HG03196 (cell line): ENCODE results near the gene DRGX.

ENCODE experiments used
- ATAC-seq: cut with Tn5 transposase; IDR thresholded peaks from one replicate; pipeline ENCODE4 v1.9.1; 2021; ENCODE audit not compliant: unreplicated experiment

Gene DRGX

DNA sequence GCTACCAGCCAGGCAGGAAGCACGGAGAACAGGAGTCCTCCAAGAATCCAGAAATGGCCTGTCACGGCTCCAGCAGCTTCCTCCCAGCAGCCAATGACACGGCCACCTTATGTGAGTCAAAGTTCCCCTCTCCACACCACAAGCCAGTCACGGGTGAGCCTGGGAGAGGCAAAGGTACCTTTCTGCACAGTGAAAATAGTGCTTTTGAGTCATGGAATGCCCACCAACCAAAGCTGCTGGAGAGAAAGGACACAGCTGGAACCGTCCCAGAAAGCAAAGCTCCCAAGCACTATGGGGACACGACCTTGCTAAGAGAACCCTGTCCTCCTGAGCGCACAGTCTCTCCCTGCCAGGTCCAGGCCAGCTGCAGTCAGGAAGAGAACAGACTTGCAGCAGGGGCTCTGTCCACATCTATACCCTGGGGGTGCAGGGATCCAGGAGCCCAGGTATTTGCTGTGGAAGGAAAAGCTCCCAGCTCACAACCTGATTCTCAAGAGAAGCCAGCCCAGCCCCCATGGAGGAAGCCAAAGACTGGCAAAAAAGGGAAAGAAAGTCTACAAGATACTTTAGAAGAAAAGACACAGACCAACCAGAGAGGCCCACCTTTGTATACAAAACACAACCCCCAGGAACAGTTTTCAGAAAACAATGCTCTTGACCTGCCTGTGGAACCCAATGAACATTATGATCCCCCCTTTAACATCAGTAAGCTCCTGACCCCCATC, 72.6 kb downstream of the DRGX start:
- ATAC-seq, result no peak

DNA sequence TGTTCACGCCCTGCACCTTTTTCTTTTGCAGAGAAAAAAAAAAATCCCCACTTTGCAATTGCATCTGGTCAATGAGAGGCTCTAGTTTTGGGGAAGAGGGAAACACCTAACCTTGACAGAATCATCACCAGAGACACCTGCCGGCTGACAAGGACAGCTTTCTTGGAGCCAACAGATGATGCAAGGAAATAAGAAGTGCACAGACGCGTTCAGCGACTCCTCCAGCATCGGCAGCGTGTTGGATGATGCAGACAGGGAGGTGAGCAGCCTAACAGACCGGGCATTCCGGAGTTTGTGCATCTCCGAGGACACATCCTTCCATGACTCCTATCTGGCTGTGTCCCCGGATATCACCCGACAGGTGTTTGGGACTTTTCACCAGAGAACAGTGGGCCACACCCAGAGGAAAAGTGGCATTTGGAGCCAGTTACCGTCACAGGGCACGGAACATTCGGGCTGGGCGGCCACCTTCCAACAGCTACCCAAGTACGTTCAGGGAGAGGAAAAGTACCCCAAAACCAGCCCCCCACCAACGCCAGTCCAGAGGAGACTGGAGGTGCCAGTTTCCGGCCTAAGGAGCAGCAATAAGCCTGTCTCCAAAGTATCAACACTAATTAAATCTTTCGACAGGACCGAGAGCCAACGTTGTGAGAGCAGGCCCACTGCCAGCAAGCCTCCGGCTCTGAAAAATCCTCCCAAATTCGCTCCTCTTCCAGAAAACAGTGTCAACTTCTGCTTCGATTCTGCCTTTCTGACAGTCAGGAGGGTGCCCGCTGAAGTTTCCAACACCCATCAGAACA, 73.3 kb downstream of the DRGX start:
- ATAC-seq, result no peak

DNA sequence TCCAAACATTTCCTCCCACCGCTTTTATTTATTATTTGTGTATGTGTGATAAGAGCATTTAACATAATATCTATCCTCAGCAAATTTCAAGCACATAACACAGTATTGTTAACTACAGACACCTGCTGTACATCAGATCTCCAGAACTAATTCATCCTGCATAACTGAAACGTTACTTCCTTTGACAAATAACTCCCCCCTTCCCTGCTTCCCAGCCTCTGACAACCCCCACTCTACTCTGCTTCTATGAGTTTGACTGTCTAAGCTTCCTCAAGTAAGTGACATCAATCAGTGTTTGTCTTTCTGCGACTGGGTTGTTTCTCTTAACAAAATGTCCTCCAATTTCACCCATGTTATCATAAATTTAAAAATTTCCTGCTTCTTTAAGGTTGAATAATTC, 74.9 kb downstream of the DRGX start:
- ATAC-seq, result no peak

DNA sequence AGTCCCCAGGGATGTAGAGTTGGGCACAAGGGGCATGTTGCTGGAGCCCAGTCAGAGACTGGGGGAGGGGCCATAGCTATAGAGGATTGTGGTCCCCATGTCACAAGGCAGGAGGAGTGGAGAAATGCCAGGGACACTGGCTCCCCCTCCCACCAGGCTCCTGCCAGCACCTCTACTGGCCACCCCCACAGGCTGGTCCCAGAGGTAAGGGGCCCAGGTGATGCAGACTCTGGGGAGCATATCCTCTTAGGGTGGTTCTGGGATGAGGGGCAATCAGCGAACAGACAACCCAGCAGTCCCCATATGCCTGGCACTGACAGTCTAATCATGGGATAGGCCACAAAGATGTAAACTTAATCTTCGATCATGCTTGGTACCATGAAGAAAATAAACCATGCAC, 75.7 kb downstream of the DRGX start:
- no peak for ATAC-seq

DNA sequence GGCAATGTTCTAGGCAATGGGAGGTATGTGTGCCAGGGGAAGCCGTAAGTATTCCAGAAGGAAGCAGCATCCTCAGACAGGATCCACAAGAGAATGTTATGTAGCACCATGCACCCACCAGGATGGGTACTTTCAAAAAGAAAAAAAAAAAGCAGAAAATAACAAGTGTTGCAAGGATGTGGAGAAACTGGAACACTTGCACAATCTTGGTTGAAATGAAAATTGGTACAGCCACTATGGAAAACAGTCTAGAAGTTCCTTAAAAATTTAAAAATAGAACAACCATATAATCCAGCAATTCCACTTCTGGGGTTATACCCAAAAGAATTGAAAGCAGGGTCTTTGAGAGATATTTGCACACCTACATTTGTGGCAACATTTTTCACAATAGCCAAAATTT, 76.7 kb downstream of the DRGX start:
- no peak for ATAC-seq

DNA sequence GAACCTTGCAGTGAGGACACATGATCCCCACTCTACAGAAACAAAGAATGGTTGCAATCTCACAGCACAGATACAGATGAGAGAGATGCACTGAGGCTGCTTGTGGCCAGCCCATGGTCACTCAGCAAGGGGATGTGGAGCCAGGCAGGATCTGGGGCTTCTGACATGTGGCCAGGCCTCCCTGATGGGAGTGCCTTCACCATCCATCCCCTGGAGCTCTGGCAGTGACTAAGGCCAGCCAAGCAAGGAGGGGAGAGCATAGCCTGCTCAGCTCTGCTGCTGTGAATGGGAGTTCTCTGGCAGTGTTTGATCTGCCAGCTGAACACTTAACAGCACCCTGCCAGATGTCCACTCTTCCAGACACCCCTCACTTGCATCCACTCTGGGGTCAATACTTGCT, 77.1 kb downstream of the DRGX start:
- no peak for ATAC-seq

DNA sequence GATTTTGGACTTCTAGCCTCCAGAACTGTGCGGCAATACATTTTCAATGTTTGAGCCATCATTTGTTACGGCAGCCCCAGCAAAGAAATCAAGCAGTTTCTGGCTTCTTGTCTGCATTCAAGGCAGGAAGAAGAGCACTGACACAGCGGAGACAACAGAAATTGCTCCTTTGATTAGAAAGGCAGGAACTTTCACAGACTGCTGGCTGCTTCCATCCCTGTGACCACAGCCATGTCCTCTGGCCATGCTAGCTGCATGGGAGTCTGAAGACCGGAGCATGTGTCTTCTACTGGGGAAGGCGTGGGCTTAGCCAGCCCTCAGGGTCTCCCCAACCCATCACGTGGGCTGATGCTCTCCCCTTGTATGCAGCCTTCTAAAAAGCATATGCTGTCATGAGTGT, 77.9 kb downstream of the DRGX start:
- ATAC-seq, result no peak

DNA sequence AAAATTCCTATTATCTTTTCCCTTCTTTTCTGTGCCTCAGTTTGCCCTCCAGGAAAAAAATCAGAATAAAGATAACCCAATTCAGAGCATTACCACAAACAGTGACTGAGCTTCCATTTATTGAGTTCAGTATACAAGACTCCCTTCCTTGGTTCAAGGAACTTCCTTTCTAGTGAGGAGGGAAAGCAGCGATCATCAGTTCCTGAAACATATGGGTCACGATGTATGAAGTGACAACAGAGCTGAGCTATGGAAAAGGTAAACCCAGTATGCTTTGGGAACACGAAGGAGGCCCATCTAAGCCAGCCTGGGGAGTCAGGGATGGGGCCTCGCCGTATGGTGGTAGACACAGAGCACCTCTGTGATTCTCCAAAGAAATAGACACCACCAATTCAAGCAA, 81.1 kb downstream of the DRGX start:
- no peak for ATAC-seq
